CD4-positive, alpha-beta T cell treated with Interleukin-17A for 1 hour (primary cell): ENCODE data around the gene LGR5.

Experiments used
- DNase-seq: peaks from one replicate; pipeline ENCODE4 v3.0.0-alpha.2; 2020

The LGR5 gene

DNA sequence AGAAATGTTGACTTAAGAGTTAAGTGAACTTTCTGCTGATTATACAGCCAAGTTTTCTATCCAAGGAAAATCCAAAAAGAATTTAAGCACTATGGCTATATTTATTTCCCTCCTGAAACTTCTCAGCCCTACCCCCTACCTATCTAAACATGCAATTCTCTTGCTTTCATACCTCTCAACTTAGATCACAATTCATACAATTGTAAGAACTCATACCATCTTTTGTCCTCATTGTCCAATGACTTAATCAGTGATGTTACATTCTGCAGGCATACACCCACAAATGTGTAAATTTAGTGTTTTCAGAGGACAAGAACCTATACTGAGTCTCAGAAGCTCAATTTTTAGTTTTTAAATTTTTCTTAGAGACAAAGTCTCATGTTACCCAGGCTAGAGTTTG, 161.9 kb downstream of the LGR5 start:
- DNase-seq: no peak

DNA sequence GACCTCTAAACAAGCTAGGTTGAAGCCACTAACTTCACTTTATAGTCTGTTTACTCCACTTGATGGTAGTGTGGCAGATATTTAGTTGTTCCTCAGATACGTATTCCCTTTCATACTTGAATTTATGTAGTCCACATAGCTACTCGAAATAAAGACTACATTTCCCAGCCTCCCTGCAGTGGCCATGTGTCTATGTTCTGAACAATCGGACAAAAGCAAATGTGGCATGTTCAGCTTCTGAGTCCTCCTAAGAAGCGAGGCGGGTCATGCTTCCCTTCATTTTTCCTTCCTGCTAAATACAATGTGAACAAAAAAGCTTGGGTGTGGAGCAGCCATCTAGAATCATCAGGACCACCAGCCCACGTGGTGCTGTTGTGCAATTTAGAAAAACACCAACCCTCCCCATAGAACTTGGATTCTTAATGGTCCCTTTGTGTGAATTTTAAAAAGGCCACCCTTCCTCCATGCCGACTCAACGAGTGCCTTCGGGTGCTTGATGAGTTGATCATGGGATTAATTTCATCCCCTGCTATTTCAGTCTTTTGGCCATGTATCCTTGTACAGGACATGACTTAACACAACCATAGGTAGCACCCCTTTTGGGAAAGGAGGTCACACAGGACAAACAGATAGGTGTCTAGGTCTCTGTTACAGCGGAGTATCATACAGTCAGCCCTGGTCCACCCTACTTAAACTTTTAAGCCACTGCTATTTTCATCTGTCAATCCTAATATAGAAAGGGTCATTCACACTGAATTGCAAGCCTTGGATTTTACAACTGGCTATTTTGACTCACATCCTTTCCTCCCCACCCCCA, 163.4 kb downstream of the LGR5 start:
- no peak for DNase-seq

DNA sequence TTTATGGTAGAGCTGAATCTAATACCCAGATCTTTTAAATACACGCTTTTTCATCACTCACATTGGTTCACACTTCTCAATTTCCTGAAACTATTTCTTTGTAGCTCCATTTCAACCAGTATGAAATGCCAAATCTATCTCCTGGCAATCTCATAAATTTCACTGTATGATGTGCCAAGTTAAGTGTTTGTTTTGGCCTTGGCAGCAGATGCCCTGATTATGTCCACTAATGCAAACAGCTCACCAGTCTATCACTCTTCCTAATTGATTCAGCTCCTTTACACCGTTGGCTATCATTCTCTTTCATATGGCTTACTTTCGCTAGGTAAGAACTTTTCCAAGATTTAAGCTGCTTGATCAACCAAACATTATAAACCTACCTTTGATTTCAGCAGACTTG, 165.4 kb downstream of the LGR5 start:
- DNase-seq: no peak

DNA sequence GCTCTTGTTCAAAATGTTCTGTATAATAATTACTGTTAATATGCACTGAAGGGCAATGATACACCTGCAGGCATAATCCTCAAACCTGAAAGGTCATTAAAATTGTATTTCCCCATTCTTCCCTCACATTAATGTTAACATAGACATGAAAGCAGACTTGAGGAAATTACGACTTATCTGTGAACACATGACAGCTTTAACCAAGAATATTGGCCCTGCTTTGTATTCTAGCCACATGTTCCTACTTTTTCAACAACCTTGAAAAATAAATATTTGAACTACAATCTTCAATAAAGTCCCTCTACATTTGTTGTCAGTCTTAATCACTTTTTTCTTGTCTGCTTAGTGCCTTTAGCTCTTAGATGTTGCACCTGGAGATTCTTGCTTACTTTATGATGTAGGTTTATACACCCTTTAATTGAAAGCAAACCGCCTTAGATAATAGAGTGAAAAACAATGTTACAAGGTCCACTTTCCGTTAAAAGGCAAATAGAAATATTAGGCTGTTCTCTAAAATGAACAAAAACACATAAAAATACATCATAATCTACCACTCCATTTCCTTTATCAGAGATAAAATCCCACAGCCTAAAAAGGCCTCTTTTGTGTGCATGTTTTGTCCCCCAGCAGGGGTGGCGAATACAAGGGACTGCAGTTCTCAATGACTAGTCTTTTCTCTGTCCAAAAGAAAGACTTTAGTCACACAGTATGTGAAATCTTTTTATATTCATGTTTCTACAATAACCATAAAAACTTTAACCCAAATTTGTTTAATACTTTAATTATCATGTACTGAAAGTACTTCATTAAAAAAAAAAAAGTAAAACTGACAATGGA, 168.1 kb downstream of the LGR5 start:
- no peak for DNase-seq

DNA sequence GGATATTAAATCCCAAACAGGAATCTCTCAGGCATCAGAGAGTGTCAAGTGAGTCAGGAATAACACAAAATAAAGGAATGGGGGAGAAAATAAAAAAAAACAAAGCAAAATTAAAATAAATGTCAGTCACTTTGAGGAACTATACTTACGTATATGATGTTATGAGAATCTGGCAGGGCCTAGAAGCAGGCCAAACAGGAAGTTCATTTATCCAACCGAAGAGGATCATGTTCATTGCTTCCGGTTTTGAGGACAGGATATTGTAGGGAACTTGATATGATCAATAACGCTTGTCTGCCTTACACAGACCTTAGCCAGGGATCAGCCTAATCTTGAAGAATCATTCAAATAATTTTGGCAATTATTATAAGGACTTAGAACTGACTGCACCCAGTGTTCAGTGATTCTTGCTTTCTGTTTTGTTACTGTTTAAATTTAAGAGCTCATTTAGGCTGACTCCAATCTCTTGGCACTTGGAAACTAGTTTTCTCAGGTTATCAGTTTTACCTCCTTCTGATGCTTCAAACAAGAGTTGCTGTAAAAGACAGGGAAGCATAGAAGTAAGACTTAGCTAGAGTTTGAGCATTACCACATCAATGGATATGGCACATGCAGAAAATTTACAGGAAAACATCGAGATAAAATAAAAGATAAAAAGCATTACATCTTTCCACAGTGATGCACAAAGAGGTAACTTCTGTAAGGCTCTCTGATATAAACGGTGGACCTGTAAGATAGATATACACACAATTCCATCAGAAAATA, 170.6 kb downstream of the LGR5 start:
- DNase-seq: no peak

- no peak for DNase-seq
These were observed 182.3 kb downstream of the LGR5 start for GRCh38 chr12:71621938-71622337.

DNA sequence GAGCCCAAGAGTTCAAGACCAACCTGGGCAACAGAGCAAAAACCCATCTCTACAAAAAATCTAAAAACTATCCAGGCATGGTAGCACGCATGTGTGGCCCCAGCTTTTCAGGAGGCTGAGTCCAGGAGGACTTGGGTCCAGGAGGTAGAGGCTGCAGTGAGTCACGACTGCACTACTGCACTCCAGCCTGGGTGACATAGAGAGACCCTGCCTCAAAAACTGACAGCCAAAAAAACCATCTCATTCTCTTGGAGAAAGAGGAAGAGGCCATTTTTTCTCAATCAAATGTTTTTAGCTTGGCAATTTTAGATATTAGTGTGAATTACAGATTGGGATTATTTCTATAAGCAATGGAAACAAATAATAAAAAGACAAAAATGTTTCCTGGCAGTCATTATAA, 185.9 kb downstream of the LGR5 start:
- no peak for DNase-seq

DNA sequence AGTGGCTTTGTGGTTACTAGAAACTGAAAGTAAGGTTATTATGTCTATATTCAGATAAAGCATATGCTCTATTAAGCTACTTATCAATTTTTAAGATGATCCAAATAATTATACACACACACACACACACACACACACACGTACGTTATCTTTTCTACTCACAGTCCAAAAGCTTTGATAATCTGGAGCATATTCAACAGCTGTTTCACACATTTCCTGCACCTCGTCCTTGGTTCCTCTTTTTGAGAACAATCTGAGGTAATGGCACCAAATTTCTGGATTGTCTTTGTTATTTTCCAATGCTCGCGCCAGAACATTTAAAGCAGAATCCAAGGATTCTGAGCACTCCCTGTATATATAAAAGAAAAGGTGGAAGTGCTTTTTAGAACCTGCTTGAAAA, 186.5 kb downstream of the LGR5 start:
- DNase-seq: no peak

DNA sequence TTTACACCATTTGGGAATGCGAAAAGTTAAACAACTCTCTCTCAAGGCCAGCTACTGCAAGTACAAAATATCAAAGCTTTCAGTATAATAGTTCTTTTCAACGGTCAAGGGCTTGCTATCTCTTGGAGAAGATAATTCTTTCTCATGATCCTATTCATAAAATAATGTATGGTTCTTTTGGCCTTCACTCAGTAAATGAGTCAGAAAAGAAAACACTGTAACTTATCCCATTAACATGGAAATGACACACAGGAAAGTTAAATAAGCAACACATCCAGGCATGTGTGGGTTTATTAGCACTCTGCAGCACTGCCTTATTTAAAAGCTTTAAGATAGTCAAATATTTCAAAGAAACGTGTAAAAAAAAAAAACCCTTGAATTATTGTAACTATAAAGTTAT, 187.2 kb downstream of the LGR5 start:
- DNase-seq: no peak

DNA sequence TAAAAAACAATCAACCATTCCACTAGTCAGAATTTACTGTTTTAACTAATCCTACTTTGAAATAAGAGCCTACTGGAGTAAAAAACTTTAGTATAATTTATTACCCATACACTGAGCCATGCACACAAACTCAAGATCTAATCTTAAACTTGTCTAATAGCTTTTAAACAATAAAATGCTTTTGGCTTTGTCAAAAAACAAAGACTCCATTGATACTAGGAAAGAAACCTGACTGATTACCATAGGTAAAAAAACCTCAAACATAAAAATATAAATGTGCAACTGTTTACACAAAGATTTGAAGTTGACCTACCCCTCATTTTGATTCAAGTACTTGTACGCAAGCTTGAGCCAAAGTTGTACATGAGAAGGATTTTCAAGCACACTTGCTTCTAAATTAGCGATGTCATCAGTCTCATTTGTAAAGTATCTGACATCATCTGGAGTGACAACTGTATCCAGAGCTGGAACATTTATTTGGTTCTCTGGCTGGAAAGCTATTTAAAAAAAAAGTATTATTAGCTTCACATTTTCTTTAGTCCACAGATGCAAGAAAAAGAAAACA, 187.9 kb downstream of the LGR5 start:
- DNase-seq: no peak
